ENCODE results near the gene PCGF1. TPM values are rescaled to one million over a fixed set of nuclear protein-coding genes. Genes with fewer than 3 reads are reported as not detected.
A peak's percentile ranks its signal among the peaks of the same experiment; 100 is the strongest.

PCGF1 gene
- total and polyA plus RNA-seq, 2 of the 13 experiments (the other 11 are each of a cell fraction or from before 2014, with no cell fraction given), result 20.4 to 22.6 TPM

DNA sequence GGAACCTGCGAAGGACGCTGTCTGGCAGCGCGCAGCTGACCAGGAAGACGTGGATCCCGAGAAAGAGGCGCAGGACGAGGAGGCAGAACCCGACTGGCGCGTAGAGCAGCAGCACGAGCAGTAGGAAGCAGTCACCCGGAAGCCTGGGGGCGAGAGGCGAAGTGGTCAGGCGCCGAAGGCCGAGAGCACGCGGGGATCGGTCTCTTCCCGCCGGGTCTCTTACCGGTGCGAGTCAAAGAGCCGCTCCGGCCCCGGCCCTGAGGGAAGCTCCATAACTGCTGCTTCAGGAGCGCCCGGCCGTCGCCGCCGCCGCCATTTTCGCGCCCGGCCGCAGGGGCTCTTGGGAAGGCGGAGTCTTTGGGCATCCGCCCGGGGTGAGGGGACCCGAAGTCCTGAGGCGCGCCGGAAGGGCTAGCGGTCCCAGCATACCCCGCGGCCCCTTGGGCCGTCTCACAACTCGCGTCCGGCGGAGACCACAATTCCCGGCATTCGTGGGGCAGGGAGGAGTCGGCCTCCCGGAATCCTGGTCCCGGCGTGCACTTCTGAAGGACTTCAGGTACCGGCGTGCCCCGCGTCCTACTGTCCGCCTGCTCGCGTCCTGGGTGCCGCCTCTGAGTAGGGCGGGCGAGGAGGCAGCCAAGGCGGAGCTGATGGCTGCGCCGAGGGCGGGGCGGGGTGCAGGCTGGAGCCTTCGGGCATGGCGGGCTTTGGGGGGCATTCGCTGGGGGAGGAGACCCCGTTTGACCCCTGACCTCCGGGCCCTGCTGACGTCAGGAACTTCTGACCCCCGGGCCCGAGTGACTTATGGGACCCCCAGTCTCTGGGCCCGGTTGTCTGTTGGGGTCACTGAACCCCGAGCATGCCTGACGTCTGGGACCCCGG lies 22.1 kb upstream of the PCGF1 start, which contains the start of the genes AUP1 and HTRA2 (continued):
- TF ChIP-seq, protein P1, sequence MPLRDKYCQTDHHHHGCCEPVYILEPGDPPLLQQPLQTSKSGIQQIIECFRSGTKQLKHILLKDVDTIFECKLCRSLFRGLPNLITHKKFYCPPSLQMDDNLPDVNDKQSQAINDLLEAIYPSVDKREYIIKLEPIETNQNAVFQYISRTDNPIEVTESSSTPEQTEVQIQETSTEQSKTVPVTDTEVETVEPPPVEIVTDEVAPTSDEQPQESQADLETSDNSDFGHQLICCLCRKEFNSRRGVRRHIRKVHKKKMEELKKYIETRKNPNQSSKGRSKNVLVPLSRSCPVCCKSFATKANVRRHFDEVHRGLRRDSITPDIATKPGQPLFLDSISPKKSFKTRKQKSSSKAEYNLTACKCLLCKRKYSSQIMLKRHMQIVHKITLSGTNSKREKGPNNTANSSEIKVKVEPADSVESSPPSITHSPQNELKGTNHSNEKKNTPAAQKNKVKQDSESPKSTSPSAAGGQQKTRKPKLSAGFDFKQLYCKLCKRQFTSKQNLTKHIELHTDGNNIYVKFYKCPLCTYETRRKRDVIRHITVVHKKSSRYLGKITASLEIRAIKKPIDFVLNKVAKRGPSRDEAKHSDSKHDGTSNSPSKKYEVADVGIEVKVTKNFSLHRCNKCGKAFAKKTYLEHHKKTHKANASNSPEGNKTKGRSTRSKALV (CRISPR knock-in tag; IDR thresholded peaks at IDR 0.05), result peak; percentile 81
- peak; percentile 85 for TF ChIP-seq SALL1 (CRISPR knock-in tag; IDR thresholded peaks at IDR 0.05)
- no peak for TF ChIP-seq PRDM4 (CRISPR knock-in tag; IDR thresholded peaks at IDR 0.05; ENCODE audit: borderline replicate concordance)
- TF ChIP-seq ZNF501 (CRISPR knock-in tag; IDR thresholded peaks at IDR 0.05), result peak; percentile 99
- no peak; the same call in none of the 2 replicates for TF ChIP-seq ZNF792 (CRISPR knock-in tag; IDR thresholded peaks at IDR 0.05)
- no peak for TF ChIP-seq ZNF34 (CRISPR knock-in tag; IDR thresholded peaks at IDR 0.05; ENCODE audit: borderline replicate concordance)
- TF ChIP-seq, protein P2, sequence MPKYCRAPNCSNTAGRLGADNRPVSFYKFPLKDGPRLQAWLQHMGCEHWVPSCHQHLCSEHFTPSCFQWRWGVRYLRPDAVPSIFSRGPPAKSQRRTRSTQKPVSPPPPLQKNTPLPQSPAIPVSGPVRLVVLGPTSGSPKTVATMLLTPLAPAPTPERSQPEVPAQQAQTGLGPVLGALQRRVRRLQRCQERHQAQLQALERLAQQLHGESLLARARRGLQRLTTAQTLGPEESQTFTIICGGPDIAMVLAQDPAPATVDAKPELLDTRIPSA (CRISPR knock-in tag; IDR thresholded peaks at IDR 0.05; ENCODE audit: borderline replicate concordance), result no peak; the same call in 1 of the 2 replicates
- peak; percentile 56 for TF ChIP-seq ZNF263 (CRISPR knock-in tag; IDR thresholded peaks at IDR 0.05)
- TF ChIP-seq, protein P3, sequence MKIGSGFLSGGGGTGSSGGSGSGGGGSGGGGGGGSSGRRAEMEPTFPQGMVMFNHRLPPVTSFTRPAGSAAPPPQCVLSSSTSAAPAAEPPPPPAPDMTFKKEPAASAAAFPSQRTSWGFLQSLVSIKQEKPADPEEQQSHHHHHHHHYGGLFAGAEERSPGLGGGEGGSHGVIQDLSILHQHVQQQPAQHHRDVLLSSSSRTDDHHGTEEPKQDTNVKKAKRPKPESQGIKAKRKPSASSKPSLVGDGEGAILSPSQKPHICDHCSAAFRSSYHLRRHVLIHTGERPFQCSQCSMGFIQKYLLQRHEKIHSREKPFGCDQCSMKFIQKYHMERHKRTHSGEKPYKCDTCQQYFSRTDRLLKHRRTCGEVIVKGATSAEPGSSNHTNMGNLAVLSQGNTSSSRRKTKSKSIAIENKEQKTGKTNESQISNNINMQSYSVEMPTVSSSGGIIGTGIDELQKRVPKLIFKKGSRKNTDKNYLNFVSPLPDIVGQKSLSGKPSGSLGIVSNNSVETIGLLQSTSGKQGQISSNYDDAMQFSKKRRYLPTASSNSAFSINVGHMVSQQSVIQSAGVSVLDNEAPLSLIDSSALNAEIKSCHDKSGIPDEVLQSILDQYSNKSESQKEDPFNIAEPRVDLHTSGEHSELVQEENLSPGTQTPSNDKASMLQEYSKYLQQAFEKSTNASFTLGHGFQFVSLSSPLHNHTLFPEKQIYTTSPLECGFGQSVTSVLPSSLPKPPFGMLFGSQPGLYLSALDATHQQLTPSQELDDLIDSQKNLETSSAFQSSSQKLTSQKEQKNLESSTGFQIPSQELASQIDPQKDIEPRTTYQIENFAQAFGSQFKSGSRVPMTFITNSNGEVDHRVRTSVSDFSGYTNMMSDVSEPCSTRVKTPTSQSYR (CRISPR knock-in tag; IDR thresholded peaks at IDR 0.05; ENCODE audit: borderline replicate concordance), result no peak; the same call in 1 of the 2 replicates
- TF ChIP-seq ZSCAN9 (CRISPR knock-in tag; IDR thresholded peaks at IDR 0.05; ENCODE audit: borderline replicate concordance), result peak; percentile 51; the same call in 1 of the 2 replicates
- TF ChIP-seq, protein P4, sequence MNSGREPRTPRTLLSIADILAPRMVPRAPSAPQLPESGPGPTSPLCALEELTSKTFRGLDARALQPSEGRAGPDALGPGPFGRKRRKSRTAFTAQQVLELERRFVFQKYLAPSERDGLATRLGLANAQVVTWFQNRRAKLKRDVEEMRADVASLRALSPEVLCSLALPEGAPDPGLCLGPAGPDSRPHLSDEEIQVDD (CRISPR knock-in tag; IDR thresholded peaks at IDR 0.05; ENCODE audit: borderline replicate concordance), result peak; percentile 59; the same call in 1 of the 2 replicates
- TF ChIP-seq KDM4B (CRISPR knock-in tag; IDR thresholded peaks at IDR 0.05), result peak; percentile 14; the same call in 1 of the 2 replicates
- no peak; the same call in 1 of the 2 replicates for TF ChIP-seq NFRKB (IDR thresholded peaks at IDR 0.05)
- peak; percentile 83 for TF ChIP-seq SP5 (CRISPR knock-in tag; IDR thresholded peaks at IDR 0.05; ENCODE audit: borderline replicate concordance, low read depth)
- TF ChIP-seq, protein P5, sequence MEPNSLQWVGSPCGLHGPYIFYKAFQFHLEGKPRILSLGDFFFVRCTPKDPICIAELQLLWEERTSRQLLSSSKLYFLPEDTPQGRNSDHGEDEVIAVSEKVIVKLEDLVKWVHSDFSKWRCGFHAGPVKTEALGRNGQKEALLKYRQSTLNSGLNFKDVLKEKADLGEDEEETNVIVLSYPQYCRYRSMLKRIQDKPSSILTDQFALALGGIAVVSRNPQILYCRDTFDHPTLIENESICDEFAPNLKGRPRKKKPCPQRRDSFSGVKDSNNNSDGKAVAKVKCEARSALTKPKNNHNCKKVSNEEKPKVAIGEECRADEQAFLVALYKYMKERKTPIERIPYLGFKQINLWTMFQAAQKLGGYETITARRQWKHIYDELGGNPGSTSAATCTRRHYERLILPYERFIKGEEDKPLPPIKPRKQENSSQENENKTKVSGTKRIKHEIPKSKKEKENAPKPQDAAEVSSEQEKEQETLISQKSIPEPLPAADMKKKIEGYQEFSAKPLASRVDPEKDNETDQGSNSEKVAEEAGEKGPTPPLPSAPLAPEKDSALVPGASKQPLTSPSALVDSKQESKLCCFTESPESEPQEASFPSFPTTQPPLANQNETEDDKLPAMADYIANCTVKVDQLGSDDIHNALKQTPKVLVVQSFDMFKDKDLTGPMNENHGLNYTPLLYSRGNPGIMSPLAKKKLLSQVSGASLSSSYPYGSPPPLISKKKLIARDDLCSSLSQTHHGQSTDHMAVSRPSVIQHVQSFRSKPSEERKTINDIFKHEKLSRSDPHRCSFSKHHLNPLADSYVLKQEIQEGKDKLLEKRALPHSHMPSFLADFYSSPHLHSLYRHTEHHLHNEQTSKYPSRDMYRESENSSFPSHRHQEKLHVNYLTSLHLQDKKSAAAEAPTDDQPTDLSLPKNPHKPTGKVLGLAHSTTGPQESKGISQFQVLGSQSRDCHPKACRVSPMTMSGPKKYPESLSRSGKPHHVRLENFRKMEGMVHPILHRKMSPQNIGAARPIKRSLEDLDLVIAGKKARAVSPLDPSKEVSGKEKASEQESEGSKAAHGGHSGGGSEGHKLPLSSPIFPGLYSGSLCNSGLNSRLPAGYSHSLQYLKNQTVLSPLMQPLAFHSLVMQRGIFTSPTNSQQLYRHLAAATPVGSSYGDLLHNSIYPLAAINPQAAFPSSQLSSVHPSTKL (CRISPR knock-in tag; IDR thresholded peaks at IDR 0.05), result peak; percentile 56; the same call in 1 of the 2 replicates
